Osteocyte (in vitro differentiated cells): ENCODE results near the gene ZFYVE21. TPM values are rescaled to one million over a fixed set of nuclear protein-coding genes. Genes with fewer than 3 reads are reported as not detected.

Experiments used
- DNase-seq: peaks from one replicate; pipeline ENCODE4 v3.0.0; 2021; ENCODE audit warnings: mixed read lengths; ENCODE audit not compliant: unreplicated experiment; ENCODE audit errors: extremely low spot score
- H3K27ac Mint-ChIP-seq: one replicate; pipeline ENCODE4 v1.8.0; 2021; ENCODE audit warnings: mild to moderate bottlenecking, mixed read lengths; ENCODE audit not compliant: unreplicated experiment
- H3K27me3 Mint-ChIP-seq: one replicate; pipeline ENCODE4 v1.8.0; 2021; ENCODE audit warnings: mixed read lengths; ENCODE audit not compliant: unreplicated experiment
- H3K36me3 Mint-ChIP-seq: one replicate; pipeline ENCODE4 v1.8.0; 2021; ENCODE audit warnings: mixed read lengths; ENCODE audit not compliant: unreplicated experiment
- H3K4me1 Mint-ChIP-seq: one replicate; pipeline ENCODE4 v1.8.0; 2021; ENCODE audit warnings: mixed read lengths; ENCODE audit not compliant: unreplicated experiment
- H3K4me3 Mint-ChIP-seq: one replicate; pipeline ENCODE4 v1.8.0; 2021; ENCODE audit warnings: mild to moderate bottlenecking, moderate library complexity, mixed read lengths; ENCODE audit not compliant: unreplicated experiment
- H3K9me3 Mint-ChIP-seq: one replicate; pipeline ENCODE4 v1.8.0; 2021; ENCODE audit warnings: mixed read lengths; ENCODE audit not compliant: unreplicated experiment
- total RNA-seq: library from RNA; stranded (reverse); gene quantifications from 2 replicates; pipeline ENCODE4 v1.2.1, GENCODE V29; 2021
- TF ChIP-seq, protein P1 (sequence below): fragments of 200-600 bp; sonication (generic); IDR thresholded peaks from 2 replicates; pipeline ENCODE4 v1.5.0; 2021; ENCODE audit warnings: antibody characterized with exemption, mild to moderate bottlenecking, moderate library complexity

Gene ZFYVE21
- total RNA-seq, 1 donor from 2014 or later = 52.9 TPM

GRCh38 chr14:103728721-103729120 is 13.1 kb downstream of the ZFYVE21 start:
- Mint-ChIP-seq H3K27me3 (no peaks in the 10 kb centered on the region), H3K9me3 (no peaks in the 10 kb centered on the region), H3K27ac (no peak overlapping the region), H3K4me1 (peaks cover 9% of the 10 kb centered on the region), H3K4me3 (no peak overlapping the region), H3K36me3 (peaks cover 15% of the 10 kb centered on the region)
- TF ChIP-seq, protein P1, sequence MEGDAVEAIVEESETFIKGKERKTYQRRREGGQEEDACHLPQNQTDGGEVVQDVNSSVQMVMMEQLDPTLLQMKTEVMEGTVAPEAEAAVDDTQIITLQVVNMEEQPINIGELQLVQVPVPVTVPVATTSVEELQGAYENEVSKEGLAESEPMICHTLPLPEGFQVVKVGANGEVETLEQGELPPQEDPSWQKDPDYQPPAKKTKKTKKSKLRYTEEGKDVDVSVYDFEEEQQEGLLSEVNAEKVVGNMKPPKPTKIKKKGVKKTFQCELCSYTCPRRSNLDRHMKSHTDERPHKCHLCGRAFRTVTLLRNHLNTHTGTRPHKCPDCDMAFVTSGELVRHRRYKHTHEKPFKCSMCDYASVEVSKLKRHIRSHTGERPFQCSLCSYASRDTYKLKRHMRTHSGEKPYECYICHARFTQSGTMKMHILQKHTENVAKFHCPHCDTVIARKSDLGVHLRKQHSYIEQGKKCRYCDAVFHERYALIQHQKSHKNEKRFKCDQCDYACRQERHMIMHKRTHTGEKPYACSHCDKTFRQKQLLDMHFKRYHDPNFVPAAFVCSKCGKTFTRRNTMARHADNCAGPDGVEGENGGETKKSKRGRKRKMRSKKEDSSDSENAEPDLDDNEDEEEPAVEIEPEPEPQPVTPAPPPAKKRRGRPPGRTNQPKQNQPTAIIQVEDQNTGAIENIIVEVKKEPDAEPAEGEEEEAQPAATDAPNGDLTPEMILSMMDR = no peak
- no peak for DNase-seq

- Mint-ChIP-seq H3K27me3 (no peaks in the 10 kb centered on the region), H3K9me3 (no peaks in the 10 kb centered on the region), H3K36me3 (peaks cover 18% of the 10 kb centered on the region), H3K27ac (no peak overlapping the region), H3K4me1 (peaks cover 4% of the 10 kb centered on the region), H3K4me3 (no peak overlapping the region)
- TF ChIP-seq, protein P1 = no peak
- no peak for DNase-seq
Observed at GRCh38 chr14:103729496-103730448, 14.2 kb downstream of the ZFYVE21 start.

- Mint-ChIP-seq H3K27ac (no peak overlapping the region), H3K27me3 (no peaks in the 10 kb centered on the region), H3K4me1 (peaks cover 3% of the 10 kb centered on the region), H3K36me3 (peaks cover 18% of the 10 kb centered on the region), H3K9me3 (no peaks in the 10 kb centered on the region), H3K4me3 (no peak overlapping the region)
- DNase-seq = no peak
- TF ChIP-seq, protein P1 = no peak
Observed at GRCh38 chr14:103730490-103731035, 15.0 kb downstream of the ZFYVE21 start.

- Mint-ChIP-seq H3K36me3 (peaks cover 18% of the 10 kb centered on the region), H3K27me3 (no peaks in the 10 kb centered on the region), H3K9me3 (no peaks in the 10 kb centered on the region), H3K27ac (no peak overlapping the region), H3K4me3 (no peak overlapping the region), H3K4me1 (peaks cover 3% of the 10 kb centered on the region)
- DNase-seq = no peak
- TF ChIP-seq, protein P1 = no peak
Observed at GRCh38 chr14:103731481-103731880, 15.9 kb downstream of the ZFYVE21 start.
